GM10248 (cell line): Measurements from ENCODE around the gene UBE3A.
"Not testable (repeated sequence)": the region's sequence is repeated elsewhere in the genome, so short reads cannot be mapped to it uniquely, and the experiment has no call there.

Source experiments
- CTCF ChIA-PET: fragments of 300-600 bp; sonication (Branson Sonifier 250); formaldehyde crosslinking; extraction: SDS; loops from one replicate; lab custom pipeline; 2021; ENCODE audit warnings: antibody characterized with exemption; lab: Yijun Ruan, JAX
- POLR2A ChIA-PET: fragments of 350-650 bp; sonication (Branson Sonifier 250); formaldehyde crosslinking; extraction: SDS; loops from one replicate; lab custom pipeline; 2020; ENCODE audit warnings: antibody characterized with exemption; lab: Yijun Ruan, JAX
- DNase-seq: peaks from one replicate; pipeline ENCODE4 v3.0.0; 2012; ENCODE audit errors: extremely low spot score
- CTCF ChIP-seq: IDR thresholded peaks from 2 replicates; pipeline ENCODE4 v1.5.1; 2012; ENCODE audit warnings: mild to moderate bottlenecking, low read depth; ENCODE audit errors: extremely low read depth, missing control alignments, control extremely low read depth

UBE3A gene

GRCh38 chr15:25456196-25456595, 17.4 kb upstream of the UBE3A start:
- POLR2A ChIA-PET = no interaction called here
- CTCF ChIA-PET = no interaction called here
- no peak for TF ChIP-seq CTCF
- no peak for DNase-seq

- TF ChIP-seq CTCF = no peak
- no peak for DNase-seq
- POLR2A ChIA-PET = no interaction called here
- CTCF ChIA-PET = interaction anchor here (1.8 kb wide), 1 partner anchor 13 kb away, joined by 3 read pairs; no protein-coding TSS in a partner anchor
Observed at GRCh38 chr15:25455226-25455625, 16.4 kb upstream of the UBE3A start.

GRCh38 chr15:25454771-25455170, 15.9 kb upstream of the UBE3A start:
- CTCF ChIA-PET = interaction anchor here (1.8 kb wide), 1 partner anchor 13 kb away, joined by 3 read pairs; no protein-coding TSS in a partner anchor
- no peak for TF ChIP-seq CTCF
- DNase-seq = no peak
- POLR2A ChIA-PET = no interaction called here

GRCh38 chr15:25453246-25453645, 14.4 kb upstream of the UBE3A start:
- CTCF ChIA-PET = interaction anchor here (1.4 to 2.5 kb wide), 5 partner anchors 9 to 48 kb away, joined by 3 to 9 read pairs (median 5); partner anchors contain the start of gene UBE3A
- POLR2A ChIA-PET, DNase-seq: not testable (repeated sequence)

GRCh38 chr15:25451501-25451900, 12.7 kb upstream of the UBE3A start:
- POLR2A ChIA-PET = interaction anchor here (0.6 kb wide), 1 partner anchor 521 kb away, joined by 7 read pairs; no protein-coding TSS in a partner anchor
- CTCF ChIA-PET = interaction anchor here (2.5 kb wide), 1 partner anchor 12 kb away, joined by 9 read pairs; no protein-coding TSS in a partner anchor
- DNase-seq = no peak
- TF ChIP-seq CTCF = no peak

- no peak for DNase-seq
- ChIA-PET POLR2A (no interaction called here), CTCF (interaction anchor here (0.9 kb wide), 1 partner anchor 11 kb away, joined by 4 read pairs; no protein-coding TSS in a partner anchor)
- TF ChIP-seq CTCF = no peak
Observed at GRCh38 chr15:25450163-25450562, 11.3 kb upstream of the UBE3A start.

- CTCF ChIA-PET = no interaction called here
- no peak for DNase-seq
- POLR2A ChIA-PET = no interaction called here
- TF ChIP-seq CTCF = no peak
Observed at GRCh38 chr15:25446076-25446475, 7.3 kb upstream of the UBE3A start.
